ENCODE results near the gene TADA3.

The TADA3 gene

DNA sequence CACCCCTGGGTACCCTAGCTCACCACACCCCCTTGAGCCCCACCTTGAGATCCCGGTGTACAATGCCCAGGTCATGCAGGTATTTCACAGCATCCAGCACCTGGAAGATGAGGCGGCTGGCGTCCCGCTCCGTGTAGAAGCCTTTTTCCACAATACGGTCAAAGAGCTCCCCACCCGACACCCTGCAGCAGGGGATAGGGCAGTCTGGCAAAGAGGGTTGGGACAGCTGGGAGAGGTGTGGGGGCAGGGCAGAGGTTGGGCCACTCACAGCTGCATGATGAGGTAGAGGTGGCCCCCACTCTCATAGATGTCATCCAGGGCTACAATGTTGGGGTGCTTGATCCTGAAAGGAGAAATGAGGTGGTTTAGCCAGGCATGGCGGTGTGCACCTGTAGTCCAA lies 29.4 kb downstream of the TADA3 start:
- no peak overlapping the region for H3K4me3 ChIP-seq (ENCODE audit: control insufficient read depth, low read depth, low read length)
- DNase-seq (ENCODE audit: low read depth), result no peak
- TF ChIP-seq, protein P1, sequence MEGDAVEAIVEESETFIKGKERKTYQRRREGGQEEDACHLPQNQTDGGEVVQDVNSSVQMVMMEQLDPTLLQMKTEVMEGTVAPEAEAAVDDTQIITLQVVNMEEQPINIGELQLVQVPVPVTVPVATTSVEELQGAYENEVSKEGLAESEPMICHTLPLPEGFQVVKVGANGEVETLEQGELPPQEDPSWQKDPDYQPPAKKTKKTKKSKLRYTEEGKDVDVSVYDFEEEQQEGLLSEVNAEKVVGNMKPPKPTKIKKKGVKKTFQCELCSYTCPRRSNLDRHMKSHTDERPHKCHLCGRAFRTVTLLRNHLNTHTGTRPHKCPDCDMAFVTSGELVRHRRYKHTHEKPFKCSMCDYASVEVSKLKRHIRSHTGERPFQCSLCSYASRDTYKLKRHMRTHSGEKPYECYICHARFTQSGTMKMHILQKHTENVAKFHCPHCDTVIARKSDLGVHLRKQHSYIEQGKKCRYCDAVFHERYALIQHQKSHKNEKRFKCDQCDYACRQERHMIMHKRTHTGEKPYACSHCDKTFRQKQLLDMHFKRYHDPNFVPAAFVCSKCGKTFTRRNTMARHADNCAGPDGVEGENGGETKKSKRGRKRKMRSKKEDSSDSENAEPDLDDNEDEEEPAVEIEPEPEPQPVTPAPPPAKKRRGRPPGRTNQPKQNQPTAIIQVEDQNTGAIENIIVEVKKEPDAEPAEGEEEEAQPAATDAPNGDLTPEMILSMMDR (conservative IDR thresholded peaks at IDR 0.05; ENCODE audit: control insufficient read depth, insufficient read depth, low read depth, low read length), result no peak

DNA sequence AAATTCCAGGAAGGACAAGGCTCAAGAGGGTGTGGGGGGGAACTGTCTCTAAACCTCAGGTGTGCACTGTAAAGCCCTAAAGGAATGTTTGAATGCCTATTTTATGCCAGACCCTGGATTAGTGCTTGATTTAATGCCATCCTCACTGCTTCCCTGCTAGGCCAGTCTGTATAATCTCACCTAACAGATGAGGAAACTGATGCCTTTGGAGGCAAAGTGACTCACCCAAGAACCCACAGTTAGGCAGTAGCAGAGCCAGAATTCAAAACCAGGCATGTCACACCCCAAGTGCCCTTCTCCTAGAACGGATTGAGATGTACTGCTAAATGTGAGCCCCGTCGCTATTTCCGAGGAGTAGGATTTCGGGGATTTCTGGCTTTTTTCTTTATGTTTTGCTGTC lies 30.4 kb downstream of the TADA3 start:
- no peak for DNase-seq (ENCODE audit: low read depth)
- H3K4me3 ChIP-seq (ENCODE audit: control insufficient read depth, low read depth, low read length), result no peak overlapping the region
- TF ChIP-seq, protein P1 (conservative IDR thresholded peaks at IDR 0.05; ENCODE audit: control insufficient read depth, insufficient read depth, low read depth, low read length), result no peak

DNA sequence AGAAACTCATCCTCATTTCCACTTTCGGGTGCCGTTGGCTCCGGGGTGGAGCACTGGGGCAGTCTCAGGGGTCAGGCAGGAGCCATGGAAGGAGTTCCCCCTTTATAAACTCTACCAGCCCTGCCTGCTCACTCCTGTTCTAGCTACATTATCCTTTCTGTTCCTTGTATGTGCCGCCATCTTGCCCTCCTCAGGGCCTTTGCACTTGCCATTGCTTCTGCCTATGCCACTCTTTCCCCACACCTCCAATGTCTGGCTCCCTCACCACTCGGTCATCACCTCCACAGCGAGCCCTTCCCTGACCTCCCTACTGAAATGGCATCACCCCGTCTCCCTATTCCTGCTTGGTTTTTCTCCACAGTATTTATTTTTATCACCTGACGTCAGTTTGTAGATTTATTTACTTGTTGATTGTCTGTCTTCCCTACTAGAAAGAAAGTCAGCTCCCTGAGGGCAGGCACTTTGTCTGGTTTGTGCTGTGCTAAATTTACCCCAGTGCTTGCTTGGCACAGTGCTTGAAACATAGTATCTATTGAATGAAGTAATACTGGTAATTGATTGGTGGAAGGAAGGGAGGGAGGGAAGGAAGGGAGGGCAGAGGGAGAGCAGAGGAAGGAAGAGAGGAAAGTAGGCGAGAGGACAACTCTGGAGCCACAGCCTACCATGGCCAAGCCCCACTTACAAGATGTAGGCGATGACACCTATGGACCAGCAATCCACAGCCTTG lies 31.3 kb downstream of the TADA3 start:
- no peak for DNase-seq (ENCODE audit: low read depth)

DNA sequence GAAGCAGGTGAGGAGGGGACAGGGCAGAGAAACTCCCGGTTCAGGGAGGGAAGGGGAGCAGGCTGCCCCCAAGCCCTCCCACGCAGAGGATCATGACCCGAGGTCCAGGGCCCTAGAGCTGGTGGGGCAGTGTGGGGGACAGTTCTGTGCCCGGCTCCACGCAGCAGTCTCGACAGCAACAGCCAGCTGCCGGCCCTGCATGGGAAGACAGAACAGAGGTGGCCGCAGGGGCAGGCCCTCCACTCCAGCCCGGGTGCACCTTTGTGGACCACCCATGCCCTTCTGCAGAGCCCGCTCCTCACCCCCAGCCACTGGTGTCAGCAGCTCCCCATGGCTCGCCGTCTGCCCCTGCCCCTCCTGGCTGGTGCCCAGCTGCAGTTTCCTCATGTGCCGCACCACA lies 34.8 kb downstream of the TADA3 start:
- DNase-seq (ENCODE audit: low read depth), result no peak
- H3K4me3 ChIP-seq (ENCODE audit: control insufficient read depth, low read depth, low read length), result no peak overlapping the region

More for the DNA sequence above, 31.3 kb downstream of the TADA3 start:
- H3K4me3 ChIP-seq (ENCODE audit: control insufficient read depth, low read depth, low read length), result no peak overlapping the region
- TF ChIP-seq, protein P1 (conservative IDR thresholded peaks at IDR 0.05; ENCODE audit: control insufficient read depth, insufficient read depth, low read depth, low read length), result no peak

DNA sequence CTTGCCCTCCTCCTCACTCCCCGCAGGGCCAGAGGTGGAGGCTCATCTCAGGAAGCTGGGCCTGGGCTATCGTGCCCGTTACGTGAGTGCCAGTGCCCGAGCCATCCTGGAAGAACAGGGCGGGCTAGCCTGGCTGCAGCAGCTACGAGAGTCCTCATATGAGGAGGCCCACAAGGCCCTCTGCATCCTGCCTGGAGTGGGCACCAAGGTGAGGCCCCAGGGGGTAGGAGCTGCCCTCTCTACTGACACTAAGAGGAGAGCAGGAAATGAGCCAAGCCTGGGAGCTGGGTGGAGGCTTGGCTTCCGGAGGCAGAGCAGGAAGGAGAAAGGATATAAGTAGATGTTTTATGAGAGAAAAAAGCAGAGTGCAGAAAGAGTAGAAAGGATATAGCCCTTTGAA lies 37.6 kb downstream of the TADA3 start:
- DNase-seq (ENCODE audit: low read depth), result no peak
- TF ChIP-seq, protein P1 (conservative IDR thresholded peaks at IDR 0.05; ENCODE audit: control insufficient read depth, insufficient read depth, low read depth, low read length), result no peak
- no peak overlapping the region for H3K4me3 ChIP-seq (ENCODE audit: control insufficient read depth, low read depth, low read length)

More for the DNA sequence above, 34.8 kb downstream of the TADA3 start:
- TF ChIP-seq, protein P1 (conservative IDR thresholded peaks at IDR 0.05; ENCODE audit: control insufficient read depth, insufficient read depth, low read depth, low read length), result no peak

DNA sequence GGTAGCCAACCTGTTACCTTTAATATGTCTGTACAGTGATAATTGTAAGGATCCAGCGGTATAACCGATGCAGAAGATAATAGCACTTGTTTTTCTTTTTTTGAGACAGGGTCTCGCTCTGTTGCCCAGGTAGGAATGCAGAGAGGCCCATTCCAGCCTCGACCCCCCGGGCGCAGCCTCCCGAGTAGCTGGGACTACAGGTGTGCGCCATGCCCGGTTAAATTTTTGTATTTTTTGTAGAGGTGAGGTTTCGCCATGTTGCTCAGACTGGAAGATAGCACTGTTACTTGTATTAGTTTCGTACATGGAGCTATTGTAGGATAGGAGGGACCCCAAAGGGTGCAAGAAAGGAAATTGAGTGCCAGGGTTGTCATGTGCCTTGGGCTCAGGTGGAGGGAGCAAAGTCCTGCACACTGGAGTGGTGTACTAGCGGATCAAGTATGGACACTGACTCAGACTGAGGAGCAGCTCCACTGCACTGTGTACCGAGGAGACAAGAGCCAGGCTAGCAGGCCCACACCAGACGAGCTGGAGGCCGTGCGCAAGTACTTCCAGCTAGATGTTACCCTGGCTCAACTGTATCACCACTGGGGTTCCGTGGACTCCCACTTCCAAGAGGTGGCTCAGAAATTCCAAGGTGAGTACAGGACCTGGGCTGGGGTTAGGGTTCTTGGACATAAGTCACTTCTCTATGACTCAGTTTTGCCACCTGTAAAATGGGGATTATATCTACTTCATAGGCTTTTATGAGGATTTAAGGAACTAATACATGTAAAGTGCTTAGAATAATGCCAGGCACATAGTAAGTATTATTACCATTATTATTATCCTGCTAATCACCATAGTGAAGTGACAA lies 41.5 kb downstream of the TADA3 start:
- peak; percentile 54 for DNase-seq (ENCODE audit: low read depth)
- peak overlapping the region; percentile 90 for H3K4me3 ChIP-seq (ENCODE audit: control insufficient read depth, low read depth, low read length)
- TF ChIP-seq, protein P1 (conservative IDR thresholded peaks at IDR 0.05; ENCODE audit: control insufficient read depth, insufficient read depth, low read depth, low read length), result no peak

Data from fibroblast of mammary gland (primary cell).